HepG2 (cell line): Measurements from ENCODE around the gene AGTRAP. TPM values are rescaled to one million over a fixed set of nuclear protein-coding genes. Genes with fewer than 3 reads are reported as not detected.

Source experiments
- AGO2 ChIP-seq: fragments of 200-400 bp; formaldehyde crosslinking; optimal IDR thresholded peaks from 2 replicates; pipeline ENCODE3; 2017; ENCODE audit warnings: mild to moderate bottlenecking, low read depth, low read length, moderate library complexity
- E2F2 ChIP-seq: sonication (generic); formaldehyde crosslinking; IDR thresholded peaks from 2 replicates; pipeline ENCODE4 v1.4.0; 2020; ENCODE audit warnings: missing genetic modification reagents, borderline replicate concordance
- GATAD2A ChIP-seq: IDR thresholded peaks from 2 replicates; pipeline ENCODE4 v1.6.1; 2016
- HMGXB4 ChIP-seq, 2 experiments: sonication (generic) in 1 of 2; formaldehyde crosslinking in 1 of 2; IDR thresholded peaks; 2 replicates each; pipeline versions ENCODE4 v1.4.0 to v1.6.1; 2018 to 2020; ENCODE audit warnings: missing genetic modification reagents in 2 of 2, borderline replicate concordance in 1 of 2, low read depth in 1 of 2, mild to moderate bottlenecking in 1 of 2, missing biosample characterization in 1 of 2
- NAIF1 ChIP-seq: sonication (generic); formaldehyde crosslinking; IDR thresholded peaks from 2 replicates; pipeline ENCODE4 v1.5.0; 2020; ENCODE audit warnings: mild to moderate bottlenecking, missing genetic modification reagents, borderline replicate concordance
- PRMT3 ChIP-seq: sonication (generic); formaldehyde crosslinking; IDR thresholded peaks from 2 replicates; pipeline ENCODE4 v1.8.1; 2022; ENCODE audit warnings: low read depth, mild to moderate bottlenecking, moderate library complexity, missing genetic modification reagents, borderline replicate concordance
- SIX4 ChIP-seq: sonication (generic); formaldehyde crosslinking; IDR thresholded peaks from 2 replicates; pipeline ENCODE4 v1.4.0; 2020; ENCODE audit warnings: missing genetic modification reagents
- ZBTB26 ChIP-seq: IDR thresholded peaks from 2 replicates; pipeline ENCODE4 v1.6.1; 2016; ENCODE audit warnings: missing compliant biosample characterization, missing genetic modification reagents, borderline replicate concordance
- ZFP36L1 ChIP-seq: sonication (generic); formaldehyde crosslinking; IDR thresholded peaks from 2 replicates; pipeline ENCODE4 v1.8.0; 2022; ENCODE audit warnings: mild to moderate bottlenecking, missing genetic modification reagents, moderate library complexity
- ZNF253 ChIP-seq: sonication (generic); formaldehyde crosslinking; IDR thresholded peaks from 2 replicates; pipeline ENCODE4 v1.8.0; 2022; ENCODE audit warnings: mild to moderate bottlenecking, missing genetic modification reagents, borderline replicate concordance
- ZNF468 ChIP-seq: sonication (generic); formaldehyde crosslinking; IDR thresholded peaks from 2 replicates; pipeline ENCODE4 v1.8.0; 2022; ENCODE audit warnings: mild to moderate bottlenecking, moderate library complexity, missing genetic modification reagents
- ZNF776 ChIP-seq: sonication (generic); formaldehyde crosslinking; IDR thresholded peaks from 2 replicates; pipeline ENCODE4 v1.4.0; 2020; ENCODE audit warnings: mild to moderate bottlenecking, missing genetic modification reagents
- polyA plus RNA-seq, 8 experiments: library from polyadenylated mRNA; depleted of rRNA in 3 of 8; stranded (reverse) in 7 of 8; unstranded in 1 of 8; fragments of >200 nt; fragmentation: Illumina TruSeq in 4 of 8; extraction: Trizol in 4 of 8; gene quantifications; 2 replicates each; pipeline versions ENCODE4 v1.2.1 to v1.2.3, GENCODE V29; 2011 to 2016; ENCODE audit warnings: low read depth in 4 of 8, missing spikeins in 1 of 8, mixed read lengths in 1 of 8; ENCODE audit not compliant: insufficient read depth in 1 of 8
- total RNA-seq, 5 experiments: library from RNA; depleted of rRNA; stranded (reverse); fragments of >200 nt; fragmentation: Illumina TruSeq; extraction: Trizol; gene quantifications; 2 replicates each; pipeline ENCODE4 v1.2.3, GENCODE V29; 2016; ENCODE audit warnings: low read depth in 1 of 5
- TF ChIP-seq, protein P1 (sequence below): sonication (generic); formaldehyde crosslinking; conservative IDR thresholded peaks from 2 replicates; pipeline ENCODE4 v1.8.0; 2022; ENCODE audit warnings: mild to moderate bottlenecking, moderate library complexity, missing genetic modification reagents
- TF ChIP-seq, protein P2 (sequence below): sonication (generic); formaldehyde crosslinking; IDR thresholded peaks from 2 replicates; pipeline ENCODE4 v1.5.0; 2020; ENCODE audit warnings: mild to moderate bottlenecking, low read depth, missing genetic modification reagents, borderline replicate concordance
- TF ChIP-seq, protein P3 (sequence below): IDR thresholded peaks from 2 replicates; pipeline ENCODE4 v1.6.1; 2012; ENCODE audit warnings: low read depth, low read length, improper control_type of control experiment
- TF ChIP-seq, protein P4 (sequence below): sonication (generic); formaldehyde crosslinking; IDR thresholded peaks from 2 replicates; pipeline ENCODE4 v1.8.0; 2022; ENCODE audit warnings: mild to moderate bottlenecking, missing genetic modification reagents, moderate library complexity

AGTRAP gene
- total and polyA plus RNA-seq, 2 of the 13 experiments (the other 11 are each of a cell fraction or from before 2014, with no cell fraction given) = 28.3 to 32.0 TPM

- TF ChIP-seq HMGXB4 (CRISPR knock-in tag; IDR thresholded peaks at IDR 0.05; ENCODE audit: borderline replicate concordance in 1 of 2, low read depth in 1 of 2) (peak; percentile 79 to 80), E2F2 (CRISPR knock-in tag) (no peak), PRMT3 (CRISPR knock-in tag) (no peak), ZFP36L1 (no peak), ZNF776 (CRISPR knock-in tag) (no peak), ZBTB26 (CRISPR knock-in tag) (no peak), ZNF468 (CRISPR knock-in tag) (no peak), NAIF1 (no peak), ZNF253 (CRISPR knock-in tag) (no peak), GATAD2A (peak; percentile 58; the same call in 1 of the 2 replicates), SIX4 (CRISPR knock-in tag) (no peak), AGO2 (no peak)
- TF ChIP-seq, protein P1, sequence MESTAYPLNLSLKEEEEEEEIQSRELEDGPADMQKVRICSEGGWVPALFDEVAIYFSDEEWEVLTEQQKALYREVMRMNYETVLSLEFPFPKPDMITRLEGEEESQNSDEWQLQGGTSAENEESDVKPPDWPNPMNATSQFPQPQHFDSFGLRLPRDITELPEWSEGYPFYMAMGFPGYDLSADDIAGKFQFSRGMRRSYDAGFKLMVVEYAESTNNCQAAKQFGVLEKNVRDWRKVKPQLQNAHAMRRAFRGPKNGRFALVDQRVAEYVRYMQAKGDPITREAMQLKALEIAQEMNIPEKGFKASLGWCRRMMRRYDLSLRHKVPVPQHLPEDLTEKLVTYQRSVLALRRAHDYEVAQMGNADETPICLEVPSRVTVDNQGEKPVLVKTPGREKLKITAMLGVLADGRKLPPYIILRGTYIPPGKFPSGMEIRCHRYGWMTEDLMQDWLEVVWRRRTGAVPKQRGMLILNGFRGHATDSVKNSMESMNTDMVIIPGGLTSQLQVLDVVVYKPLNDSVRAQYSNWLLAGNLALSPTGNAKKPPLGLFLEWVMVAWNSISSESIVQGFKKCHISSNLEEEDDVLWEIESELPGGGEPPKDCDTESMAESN = peak; percentile 95
- TF ChIP-seq, protein P2, sequence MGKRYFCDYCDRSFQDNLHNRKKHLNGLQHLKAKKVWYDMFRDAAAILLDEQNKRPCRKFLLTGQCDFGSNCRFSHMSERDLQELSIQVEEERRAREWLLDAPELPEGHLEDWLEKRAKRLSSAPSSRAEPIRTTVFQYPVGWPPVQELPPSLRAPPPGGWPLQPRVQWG (CRISPR knock-in tag) = no peak
- TF ChIP-seq, protein P3, sequence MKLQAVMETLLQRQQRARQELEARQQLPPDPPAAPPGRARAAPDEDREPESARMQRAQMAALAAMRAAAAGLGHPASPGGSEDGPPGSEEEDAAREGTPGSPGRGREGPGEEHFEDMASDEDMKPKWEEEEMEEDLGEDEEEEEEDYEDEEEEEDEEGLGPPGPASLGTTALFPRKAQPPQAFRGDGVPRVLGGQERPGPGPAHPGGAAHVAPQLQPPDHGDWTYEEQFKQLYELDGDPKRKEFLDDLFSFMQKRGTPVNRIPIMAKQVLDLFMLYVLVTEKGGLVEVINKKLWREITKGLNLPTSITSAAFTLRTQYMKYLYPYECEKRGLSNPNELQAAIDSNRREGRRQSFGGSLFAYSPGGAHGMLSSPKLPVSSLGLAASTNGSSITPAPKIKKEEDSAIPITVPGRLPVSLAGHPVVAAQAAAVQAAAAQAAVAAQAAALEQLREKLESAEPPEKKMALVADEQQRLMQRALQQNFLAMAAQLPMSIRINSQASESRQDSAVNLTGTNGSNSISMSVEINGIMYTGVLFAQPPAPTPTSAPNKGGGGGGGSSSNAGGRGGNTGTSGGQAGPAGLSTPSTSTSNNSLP = no peak
- TF ChIP-seq, protein P4, sequence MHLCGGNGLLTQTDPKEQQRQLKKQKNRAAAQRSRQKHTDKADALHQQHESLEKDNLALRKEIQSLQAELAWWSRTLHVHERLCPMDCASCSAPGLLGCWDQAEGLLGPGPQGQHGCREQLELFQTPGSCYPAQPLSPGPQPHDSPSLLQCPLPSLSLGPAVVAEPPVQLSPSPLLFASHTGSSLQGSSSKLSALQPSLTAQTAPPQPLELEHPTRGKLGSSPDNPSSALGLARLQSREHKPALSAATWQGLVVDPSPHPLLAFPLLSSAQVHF = no peak
Measured at GRCh38 chr1:11784993-11785769, 49.2 kb downstream of the AGTRAP start (continued).
